Glutamatergic neuron (in vitro differentiated cells): ENCODE data around the gene DEF6. TPM values are rescaled to one million over a fixed set of nuclear protein-coding genes. Genes with fewer than 3 reads are reported as not detected.

ENCODE experiments used
- DNase-seq: peaks from one replicate; pipeline ENCODE4 v3.0.0; 2022
- H3K27ac Mint-ChIP-seq: one replicate; pipeline ENCODE4 v1.8.0; 2020; ENCODE audit warnings: mild to moderate bottlenecking, mixed read lengths, inconsistent platforms; ENCODE audit not compliant: unreplicated experiment
- H3K27me3 Mint-ChIP-seq: one replicate; pipeline ENCODE4 v1.8.0; 2020; ENCODE audit warnings: mild to moderate bottlenecking, moderate library complexity, mixed read lengths, inconsistent platforms; ENCODE audit not compliant: unreplicated experiment
- H3K36me3 Mint-ChIP-seq: one replicate; pipeline ENCODE4 v1.8.0; 2020; ENCODE audit warnings: mild to moderate bottlenecking, mixed read lengths, inconsistent platforms; ENCODE audit not compliant: unreplicated experiment
- H3K4me1 Mint-ChIP-seq: one replicate; pipeline ENCODE4 v1.8.0; 2020; ENCODE audit warnings: mild to moderate bottlenecking, low read depth, mixed read lengths, inconsistent platforms; ENCODE audit not compliant: unreplicated experiment
- H3K4me3 Mint-ChIP-seq: one replicate; pipeline ENCODE4 v1.8.0; 2020; ENCODE audit warnings: mild to moderate bottlenecking, mixed read lengths, inconsistent platforms; ENCODE audit not compliant: unreplicated experiment
- H3K9me3 Mint-ChIP-seq: one replicate; pipeline ENCODE4 v1.8.0; 2020; ENCODE audit warnings: mild to moderate bottlenecking, moderate library complexity, mixed read lengths, inconsistent platforms; ENCODE audit not compliant: unreplicated experiment
- total RNA-seq: library from RNA; stranded (reverse); fragmentation: NEBNext Ultra II Directional; extraction: Animal tissue kit (Norgen Biotek cat#: 25700); gene quantifications from one replicate; pipeline ENCODE4 v1.2.1, GENCODE V29; 2021; ENCODE audit not compliant: unreplicated experiment
- TF ChIP-seq, protein P1 (sequence below): fragments of 200-600 bp; sonication (generic); IDR thresholded peaks from one replicate; pipeline ENCODE4 v1.5.0; 2021; ENCODE audit not compliant: partially characterized antibody, unreplicated experiment

The DEF6 gene
- total RNA-seq, 1 donor from 2014 or later = 1.8 TPM

DNA sequence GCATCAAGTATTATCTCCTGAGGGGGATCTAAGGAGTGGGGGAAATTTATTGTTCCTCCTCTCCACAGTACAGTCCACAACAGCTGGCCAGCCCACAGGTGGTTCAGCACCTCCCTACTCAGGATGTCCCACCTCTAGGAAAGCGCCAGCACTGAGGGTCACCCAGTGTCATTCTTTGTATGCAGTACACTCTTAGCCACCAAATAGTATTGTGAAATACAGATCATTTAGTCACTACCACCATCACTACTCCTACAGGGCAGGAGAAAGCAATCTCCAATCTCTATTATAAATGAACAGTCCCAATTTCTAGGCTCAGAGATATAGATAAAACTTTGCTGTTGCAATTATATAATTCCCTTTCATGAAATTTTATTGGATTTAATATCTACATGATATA lies 44.4 kb upstream of the DEF6 start:
- no peak for DNase-seq
- H3K36me3 Mint-ChIP-seq = no peaks in the 10 kb centered on the region
- H3K4me1 Mint-ChIP-seq = peaks cover 8% of the 10 kb centered on the region
- TF ChIP-seq, protein P1, sequence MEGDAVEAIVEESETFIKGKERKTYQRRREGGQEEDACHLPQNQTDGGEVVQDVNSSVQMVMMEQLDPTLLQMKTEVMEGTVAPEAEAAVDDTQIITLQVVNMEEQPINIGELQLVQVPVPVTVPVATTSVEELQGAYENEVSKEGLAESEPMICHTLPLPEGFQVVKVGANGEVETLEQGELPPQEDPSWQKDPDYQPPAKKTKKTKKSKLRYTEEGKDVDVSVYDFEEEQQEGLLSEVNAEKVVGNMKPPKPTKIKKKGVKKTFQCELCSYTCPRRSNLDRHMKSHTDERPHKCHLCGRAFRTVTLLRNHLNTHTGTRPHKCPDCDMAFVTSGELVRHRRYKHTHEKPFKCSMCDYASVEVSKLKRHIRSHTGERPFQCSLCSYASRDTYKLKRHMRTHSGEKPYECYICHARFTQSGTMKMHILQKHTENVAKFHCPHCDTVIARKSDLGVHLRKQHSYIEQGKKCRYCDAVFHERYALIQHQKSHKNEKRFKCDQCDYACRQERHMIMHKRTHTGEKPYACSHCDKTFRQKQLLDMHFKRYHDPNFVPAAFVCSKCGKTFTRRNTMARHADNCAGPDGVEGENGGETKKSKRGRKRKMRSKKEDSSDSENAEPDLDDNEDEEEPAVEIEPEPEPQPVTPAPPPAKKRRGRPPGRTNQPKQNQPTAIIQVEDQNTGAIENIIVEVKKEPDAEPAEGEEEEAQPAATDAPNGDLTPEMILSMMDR = no peak
- H3K27ac Mint-ChIP-seq = no peak overlapping the region
- H3K4me3 Mint-ChIP-seq = no peak overlapping the region
- no peaks in the 10 kb centered on the region for H3K27me3 Mint-ChIP-seq
- peaks cover 3% of the 10 kb centered on the region for H3K9me3 Mint-ChIP-seq

DNA sequence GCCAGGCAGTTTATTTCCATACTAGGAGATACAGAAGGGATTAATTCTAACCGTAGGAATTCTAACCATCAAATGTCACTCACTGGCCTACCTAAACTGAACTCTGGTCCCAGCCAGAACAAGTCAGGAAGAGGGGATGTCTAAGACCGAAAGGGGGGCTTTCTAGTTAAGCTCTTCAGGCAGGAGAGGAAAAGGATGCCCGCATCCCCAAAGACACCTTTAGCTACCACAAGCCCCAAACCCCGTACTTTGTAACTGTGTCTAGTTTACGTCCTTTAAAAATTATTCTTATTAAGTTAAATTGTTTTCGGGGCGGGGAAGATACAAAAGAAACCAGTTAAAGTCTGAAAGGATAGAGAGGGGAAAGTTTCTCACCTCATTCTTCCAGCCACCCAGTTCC lies 39.3 kb upstream of the DEF6 start:
- peaks cover 2% of the 10 kb centered on the region for H3K9me3 Mint-ChIP-seq
- TF ChIP-seq, protein P1 = no peak
- H3K27me3 Mint-ChIP-seq = peaks cover 6% of the 10 kb centered on the region
- H3K4me3 Mint-ChIP-seq = peak overlapping the region; percentile 98
- no peak overlapping the region for H3K27ac Mint-ChIP-seq
- DNase-seq = no peak
- H3K36me3 Mint-ChIP-seq = no peaks in the 10 kb centered on the region
- H3K4me1 Mint-ChIP-seq = peaks cover 8% of the 10 kb centered on the region

DNA sequence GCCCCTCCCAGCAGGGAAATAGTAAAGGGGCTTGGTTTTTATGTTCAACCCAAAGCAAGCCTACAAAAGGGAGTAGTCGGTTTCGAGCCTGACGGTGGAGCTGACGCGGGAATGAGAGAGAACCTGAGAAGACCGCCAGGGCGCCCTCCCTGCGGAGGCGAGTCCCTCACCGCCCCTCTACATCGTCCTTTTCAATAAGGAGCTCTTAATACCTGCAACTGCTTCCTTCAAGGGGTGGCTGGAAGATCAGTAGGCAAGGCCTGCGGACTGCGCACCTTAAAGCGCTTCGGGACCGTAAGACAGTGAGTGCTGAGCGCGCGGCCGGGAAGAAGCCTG lies 38.8 kb upstream of the DEF6 start:
- no peak for DNase-seq
- H3K9me3 Mint-ChIP-seq = peaks cover 2% of the 10 kb centered on the region
- H3K4me3 Mint-ChIP-seq = peak overlapping the region; percentile 98

DNA sequence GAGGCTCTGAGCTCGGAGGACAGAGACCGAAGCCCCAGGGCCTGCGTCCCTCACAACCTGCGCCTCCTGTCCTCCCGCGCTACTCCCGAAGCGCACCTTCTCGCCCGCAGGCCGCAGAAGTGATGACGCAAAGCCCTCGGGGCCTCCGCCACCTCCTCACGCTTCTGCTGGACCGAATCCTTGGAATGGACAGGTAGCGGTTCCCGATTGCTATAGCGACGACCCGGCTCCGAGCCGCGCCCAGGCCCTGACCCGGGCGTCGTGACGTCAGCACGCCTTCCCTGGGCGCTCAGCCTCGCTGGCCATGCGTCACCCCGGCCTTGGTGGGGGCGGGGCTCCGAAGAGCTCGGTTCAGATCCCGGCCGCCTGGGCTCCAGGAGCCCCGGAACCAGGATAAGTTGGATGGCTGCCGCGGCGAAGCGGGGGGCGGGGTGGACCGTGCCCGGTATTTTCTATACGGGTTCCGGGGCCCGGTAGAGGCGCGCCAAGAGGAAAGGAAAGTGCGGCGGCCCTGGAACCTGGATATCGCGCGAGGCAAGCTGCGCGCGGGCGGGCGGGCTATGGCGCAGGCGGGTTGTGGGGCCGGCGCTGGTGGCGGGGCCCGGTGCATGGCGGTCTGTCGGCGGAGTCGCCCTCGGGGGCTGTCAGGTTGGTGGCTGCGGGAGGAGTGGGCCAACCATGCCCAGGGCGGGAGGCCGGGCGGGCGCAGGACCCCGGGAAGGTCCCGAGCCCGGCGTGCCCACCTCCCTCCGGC lies 38.2 kb upstream of the DEF6 start, which contains the start of gene ZNF76:
TSS of gene ZNF76 (plus strand) at position 542 of the 754 bp plus-strand sequence. CDS start 21,417 bp downstream, outside the sequence.
- peaks cover 6% of the 10 kb centered on the region for H3K27me3 Mint-ChIP-seq
- peaks cover 2% of the 10 kb centered on the region for H3K9me3 Mint-ChIP-seq
- peak; percentile 99 for DNase-seq
- H3K36me3 Mint-ChIP-seq = no peaks in the 10 kb centered on the region
- H3K4me1 Mint-ChIP-seq = peaks cover 8% of the 10 kb centered on the region
- H3K27ac Mint-ChIP-seq = peak within 1 kb of the TSS; percentile 98
- TF ChIP-seq, protein P1 = no peak
- H3K4me3 Mint-ChIP-seq = peak within 1 kb of the TSS; percentile 98

More for the DNA sequence above, 38.8 kb upstream of the DEF6 start:
- TF ChIP-seq, protein P1 = no peak
- H3K36me3 Mint-ChIP-seq = no peaks in the 10 kb centered on the region
- peaks cover 8% of the 10 kb centered on the region for H3K4me1 Mint-ChIP-seq
- peaks cover 6% of the 10 kb centered on the region for H3K27me3 Mint-ChIP-seq
- peak overlapping the region; percentile 98 for H3K27ac Mint-ChIP-seq

DNA sequence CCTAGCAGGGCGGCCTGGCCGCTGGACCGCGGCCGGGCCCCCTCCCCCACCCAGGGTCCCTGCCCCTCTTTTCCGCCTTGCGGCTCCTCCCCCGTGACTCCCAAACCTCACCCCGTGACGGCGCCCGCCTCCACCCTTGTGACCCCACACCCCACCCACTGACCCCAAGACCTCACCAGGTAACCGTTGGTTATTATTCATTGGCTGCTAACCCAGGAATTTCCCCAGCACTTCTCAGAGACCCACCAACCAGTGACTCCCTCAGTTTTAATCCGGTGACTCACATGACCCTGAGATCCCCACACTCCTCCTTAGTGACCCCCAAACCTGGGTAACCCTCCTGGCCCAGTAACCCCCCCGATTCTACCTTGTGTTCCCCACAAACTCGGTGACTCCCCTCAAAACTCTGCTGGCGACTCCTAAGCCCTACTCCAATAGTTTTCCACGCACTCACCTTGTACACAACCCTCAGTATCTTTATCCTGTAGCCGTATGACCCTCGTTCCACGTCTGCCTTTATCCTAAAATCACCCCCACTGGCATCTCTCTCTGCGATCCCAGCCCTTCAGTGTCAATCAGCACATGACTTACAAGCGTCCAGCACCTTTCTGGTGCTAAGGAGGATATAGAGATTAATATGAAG lies 37.5 kb upstream of the DEF6 start:
- Mint-ChIP-seq H3K27ac (peak overlapping the region; percentile 93), H3K4me1 (peaks cover 8% of the 10 kb centered on the region), H3K36me3 (no peaks in the 10 kb centered on the region), H3K27me3 (peaks cover 6% of the 10 kb centered on the region), H3K4me3 (peak overlapping the region; percentile 97), H3K9me3 (peaks cover 2% of the 10 kb centered on the region)
- DNase-seq = peak; percentile 80
- TF ChIP-seq, protein P1 = no peak
